Loucy (cell line): Measurements from ENCODE around the gene FOXD3.

Experiments used
- H2AFZ ChIP-seq: fragments of 200-600 bp; sonication (generic); 2 replicates; pipeline ENCODE4 v1.6.0; 2016; ENCODE audit warnings: antibody characterized with exemption, mild to moderate bottlenecking, low read length, moderate library complexity
- H3F3A ChIP-seq: fragments of 200-600 bp; 2 replicates; pipeline ENCODE4 v1.6.0; 2016; ENCODE audit warnings: antibody characterized with exemption, low read depth, mild to moderate bottlenecking
- H3K27me3 ChIP-seq: fragments of 200-600 bp; sonication (generic); 2 replicates; pipeline ENCODE4 v1.6.1; 2014; ENCODE audit warnings: low read length, mild to moderate bottlenecking; ENCODE audit not compliant: insufficient read depth, poor library complexity, severe bottlenecking
- H3K36me3 ChIP-seq: fragments of 200-600 bp; sonication (generic); 2 replicates; pipeline ENCODE4 v1.6.1; 2016; ENCODE audit warnings: low read length; ENCODE audit not compliant: insufficient read depth
- H3K4me1 ChIP-seq: fragments of 200-600 bp; sonication (generic); 2 replicates; pipeline ENCODE4 v1.5.1; 2014; ENCODE audit warnings: low read length, mild to moderate bottlenecking; ENCODE audit not compliant: insufficient read depth, poor library complexity, severe bottlenecking
- H3K4me2 ChIP-seq: fragments of 200-600 bp; sonication (generic); 2 replicates; pipeline ENCODE4 v1.6.0; 2014; ENCODE audit warnings: antibody characterized with exemption, low read length, low read depth, mild to moderate bottlenecking; ENCODE audit not compliant: poor library complexity, severe bottlenecking
- H3K4me3 ChIP-seq: fragments of 200-600 bp; sonication (generic); 2 replicates; pipeline ENCODE4 v1.5.1; 2014; ENCODE audit warnings: low read length, mild to moderate bottlenecking, mixed read lengths; ENCODE audit not compliant: poor library complexity, severe bottlenecking
- H3K79me2 ChIP-seq: fragments of 200-600 bp; sonication (generic); 2 replicates; pipeline ENCODE4 v1.6.1; 2014; ENCODE audit warnings: low read length; ENCODE audit not compliant: insufficient read depth
- H3K9ac ChIP-seq: fragments of 200-600 bp; sonication (generic); 2 replicates; pipeline ENCODE4 v1.6.0; 2014; ENCODE audit warnings: mild to moderate bottlenecking, low read depth, low read length, moderate library complexity; ENCODE audit not compliant: poor library complexity, severe bottlenecking
- H3K9me2 ChIP-seq: fragments of 200-600 bp; sonication (generic); replicated peaks from 2 replicates; pipeline ENCODE4 v1.6.1; 2016; ENCODE audit warnings: low read depth, low read length, mixed read lengths
- H3K9me3 ChIP-seq: fragments of 200-600 bp; sonication (generic); 2 replicates; pipeline ENCODE4 v1.6.1; 2014; ENCODE audit warnings: mild to moderate bottlenecking, antibody characterized with exemption, low read length, low read depth; ENCODE audit not compliant: insufficient read depth
- H4K20me1 ChIP-seq: fragments of 200-600 bp; sonication (generic); 2 replicates; pipeline ENCODE4 v1.6.0; 2014; ENCODE audit warnings: antibody characterized with exemption, low read length, mild to moderate bottlenecking; ENCODE audit not compliant: insufficient read depth, poor library complexity, severe bottlenecking
- EZH2phosphoT487 ChIP-seq: fragments of 200-600 bp; IDR thresholded peaks from 2 replicates; pipeline ENCODE4 v1.6.1; 2018; ENCODE audit warnings: antibody characterized with exemption, mild to moderate bottlenecking, moderate library complexity, borderline replicate concordance
- TF ChIP-seq, protein P1 (sequence below): fragments of 200-600 bp; sonication (generic); conservative IDR thresholded peaks from 2 replicates; pipeline ENCODE4 v1.5.1; 2014; ENCODE audit warnings: mild to moderate bottlenecking, antibody characterized with exemption, low read length

The FOXD3 gene

DNA sequence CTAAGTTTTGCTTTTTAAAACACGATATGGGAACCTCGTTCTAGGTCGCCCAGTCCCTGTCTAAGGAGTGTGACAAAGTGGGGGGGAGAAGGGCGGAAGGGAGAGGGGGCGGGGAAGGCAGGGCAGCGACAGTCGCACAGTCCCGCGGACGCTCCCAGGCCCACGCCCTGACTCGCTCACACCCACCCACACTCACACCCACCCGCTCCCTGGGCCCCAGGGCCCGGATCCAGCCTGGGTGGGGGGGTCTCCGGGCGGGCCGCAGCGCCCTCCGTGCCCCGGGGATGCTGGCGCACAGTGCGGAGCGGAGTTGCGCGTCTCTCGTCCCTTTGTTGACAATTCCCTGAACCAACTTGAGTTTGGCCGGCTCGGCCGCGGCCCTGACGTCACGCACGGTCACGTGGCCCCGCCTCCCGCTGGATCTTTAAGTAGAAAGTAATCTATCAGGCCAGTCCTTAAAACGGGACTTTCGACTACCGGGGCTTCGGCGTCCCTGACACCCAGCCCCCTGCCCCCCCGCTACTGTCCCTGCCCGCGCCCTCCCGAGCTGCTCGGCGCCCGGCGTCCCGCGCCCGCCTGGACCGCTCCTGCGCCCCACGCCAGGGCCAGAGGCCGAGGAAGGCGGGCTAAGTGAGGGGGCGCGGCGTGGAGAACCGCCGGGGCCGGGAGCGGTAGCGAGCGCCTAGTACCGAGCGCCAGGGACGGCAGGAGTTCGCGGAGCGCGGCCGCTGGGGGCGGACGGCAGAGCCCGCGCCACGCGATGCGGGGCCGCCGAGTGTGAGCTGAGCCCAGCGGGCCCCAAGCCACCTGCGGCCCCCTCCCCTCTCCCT is at the start of gene FOXD3:
Gene FOXD3, plus strand, starts transcription at position 454 of the 830 bp plus-strand sequence. CDS start 492 bp downstream, outside the sequence.
- no peaks in the 10 kb centered on the region for H3F3A ChIP-seq
- TF ChIP-seq EZH2phosphoT487: no peak
- TF ChIP-seq, protein P1, sequence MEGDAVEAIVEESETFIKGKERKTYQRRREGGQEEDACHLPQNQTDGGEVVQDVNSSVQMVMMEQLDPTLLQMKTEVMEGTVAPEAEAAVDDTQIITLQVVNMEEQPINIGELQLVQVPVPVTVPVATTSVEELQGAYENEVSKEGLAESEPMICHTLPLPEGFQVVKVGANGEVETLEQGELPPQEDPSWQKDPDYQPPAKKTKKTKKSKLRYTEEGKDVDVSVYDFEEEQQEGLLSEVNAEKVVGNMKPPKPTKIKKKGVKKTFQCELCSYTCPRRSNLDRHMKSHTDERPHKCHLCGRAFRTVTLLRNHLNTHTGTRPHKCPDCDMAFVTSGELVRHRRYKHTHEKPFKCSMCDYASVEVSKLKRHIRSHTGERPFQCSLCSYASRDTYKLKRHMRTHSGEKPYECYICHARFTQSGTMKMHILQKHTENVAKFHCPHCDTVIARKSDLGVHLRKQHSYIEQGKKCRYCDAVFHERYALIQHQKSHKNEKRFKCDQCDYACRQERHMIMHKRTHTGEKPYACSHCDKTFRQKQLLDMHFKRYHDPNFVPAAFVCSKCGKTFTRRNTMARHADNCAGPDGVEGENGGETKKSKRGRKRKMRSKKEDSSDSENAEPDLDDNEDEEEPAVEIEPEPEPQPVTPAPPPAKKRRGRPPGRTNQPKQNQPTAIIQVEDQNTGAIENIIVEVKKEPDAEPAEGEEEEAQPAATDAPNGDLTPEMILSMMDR: no peak
- no peak within 1 kb of the TSS for H2AFZ ChIP-seq
- H3K9me3 ChIP-seq: no peaks in the 10 kb centered on the region
- H3K9ac ChIP-seq: no peak within 1 kb of the TSS
- no peak within 1 kb of the TSS for H3K4me3 ChIP-seq
- no peaks in the 10 kb centered on the region for H4K20me1 ChIP-seq
- H3K36me3 ChIP-seq: no peaks in the 10 kb centered on the region
- H3K9me2 ChIP-seq: no peaks in the 10 kb centered on the region
- H3K4me2 ChIP-seq: no peak within 1 kb of the TSS
- H3K4me1 ChIP-seq: peaks cover 7% of the 10 kb centered on the region
- no peaks in the 10 kb centered on the region for H3K79me2 ChIP-seq
- H3K27me3 ChIP-seq: no peaks in the 10 kb centered on the region

DNA sequence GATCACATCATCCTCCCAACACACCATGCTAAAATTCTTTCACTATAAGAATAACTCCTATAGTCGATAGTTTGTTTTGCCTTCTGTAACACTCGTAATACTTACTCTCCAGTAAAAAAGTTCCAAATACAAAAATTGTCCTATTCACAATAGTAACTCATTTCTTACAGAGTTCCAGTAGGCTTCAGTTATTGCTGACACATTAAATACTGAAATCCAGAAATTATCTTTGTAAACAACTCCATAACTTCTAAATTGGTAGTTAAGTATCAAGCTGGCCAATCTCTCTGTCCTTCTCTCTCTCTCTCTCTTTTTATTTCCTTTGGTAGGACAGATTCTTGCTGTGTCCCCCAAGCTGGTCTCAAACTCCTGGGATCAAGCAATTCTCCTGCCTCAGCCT is 49.6 kb upstream of the FOXD3 start:
- Histone ChIP-seq H3K4me3 (no peak overlapping the region), H3F3A (no peaks in the 10 kb centered on the region), H3K36me3 (no peaks in the 10 kb centered on the region), H2AFZ (no peak overlapping the region), H3K9me2 (no peaks in the 10 kb centered on the region), H3K9ac (no peak overlapping the region), H3K4me1 (no peaks in the 10 kb centered on the region), H3K4me2 (no peak overlapping the region), H4K20me1 (no peaks in the 10 kb centered on the region), H3K79me2 (no peaks in the 10 kb centered on the region), H3K9me3 (no peaks in the 10 kb centered on the region), H3K27me3 (no peaks in the 10 kb centered on the region)
- no peak for TF ChIP-seq EZH2phosphoT487
- TF ChIP-seq, protein P1: no peak

DNA sequence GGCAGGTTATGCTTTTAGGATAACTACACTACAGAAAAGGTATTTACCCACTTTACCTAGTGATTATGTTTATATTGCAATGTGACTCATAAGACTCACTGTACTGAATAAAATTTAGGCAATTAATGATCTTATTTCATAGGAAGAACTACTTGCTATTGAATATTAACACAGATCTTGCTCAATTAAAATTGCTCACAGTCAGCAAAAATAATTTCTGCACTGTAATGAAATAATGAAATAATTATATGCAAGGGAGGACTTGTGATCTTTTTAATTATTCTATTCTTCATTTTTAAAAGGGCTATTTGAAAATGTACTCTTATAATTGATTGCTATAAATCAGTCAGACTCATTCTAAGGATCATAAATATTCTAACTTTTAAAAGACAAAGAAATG is 48.0 kb upstream of the FOXD3 start:
- no peak overlapping the region for H3K4me3 ChIP-seq
- no peaks in the 10 kb centered on the region for H3K9me3 ChIP-seq

More for the DNA sequence above, 48.0 kb upstream of the FOXD3 start:
- no peaks in the 10 kb centered on the region for H4K20me1 ChIP-seq
- no peaks in the 10 kb centered on the region for H3K27me3 ChIP-seq
- no peaks in the 10 kb centered on the region for H3F3A ChIP-seq
- no peaks in the 10 kb centered on the region for H3K36me3 ChIP-seq
- no peak overlapping the region for H2AFZ ChIP-seq
- H3K4me1 ChIP-seq: no peaks in the 10 kb centered on the region
- no peak for TF ChIP-seq EZH2phosphoT487
- TF ChIP-seq, protein P1: no peak
- no peak overlapping the region for H3K9ac ChIP-seq
- H3K4me2 ChIP-seq: no peak overlapping the region
- no peaks in the 10 kb centered on the region for H3K9me2 ChIP-seq
- no peaks in the 10 kb centered on the region for H3K79me2 ChIP-seq
